OCI-LY1 (cell line): ENCODE results near the gene MRPL14.

Source experiments
- H2AFZ ChIP-seq: fragments of 200-600 bp; sonication (generic), shearing (Covaris generic); 2 replicates; pipeline ENCODE4 v1.6.0; 2014; ENCODE audit warnings: antibody characterized with exemption, mild to moderate bottlenecking, low read length
- H3F3A ChIP-seq: fragments of 200-600 bp; sonication (generic), shearing (Covaris generic); 2 replicates; pipeline ENCODE4 v1.6.0; 2014; ENCODE audit warnings: mild to moderate bottlenecking, antibody characterized with exemption, low read length, moderate library complexity; ENCODE audit not compliant: insufficient read depth
- H3K27ac ChIP-seq: fragments of 200-600 bp; sonication (generic); 2 replicates; pipeline ENCODE4 v1.5.1; 2014; ENCODE audit warnings: low read length, mixed run types, mild to moderate bottlenecking, low read depth; ENCODE audit not compliant: poor library complexity, severe bottlenecking
- H3K27me3 ChIP-seq: fragments of 200-600 bp; sonication (generic); 2 replicates; pipeline ENCODE4 v1.6.0; 2014; ENCODE audit warnings: antibody characterized with exemption, mild to moderate bottlenecking, low read length, moderate library complexity; ENCODE audit not compliant: insufficient read depth
- H3K36me3 ChIP-seq: fragments of 200-600 bp; sonication (generic); 2 replicates; pipeline ENCODE4 v1.6.1; 2014; ENCODE audit warnings: mild to moderate bottlenecking, antibody characterized with exemption, low read length, moderate library complexity, mixed read lengths; ENCODE audit not compliant: insufficient read depth
- H3K4me1 ChIP-seq: fragments of 200-600 bp; sonication (generic); 2 replicates; pipeline ENCODE4 v1.5.1; 2014; ENCODE audit warnings: mild to moderate bottlenecking, low read length, moderate library complexity; ENCODE audit not compliant: insufficient read depth, severe bottlenecking
- H3K4me2 ChIP-seq: fragments of 200-600 bp; sonication (generic), shearing (Covaris generic); 2 replicates; pipeline ENCODE4 v1.6.1; 2014; ENCODE audit warnings: low read length
- H3K4me3 ChIP-seq: fragments of 200-600 bp; sonication (generic); 2 replicates; pipeline ENCODE4 v1.5.1; 2014; ENCODE audit warnings: low read length, low read depth, mild to moderate bottlenecking, mixed read lengths; ENCODE audit not compliant: poor library complexity, severe bottlenecking
- H3K79me2 ChIP-seq: fragments of 200-600 bp; shearing (Covaris generic); 2 replicates; pipeline ENCODE4 v1.6.1; 2016; ENCODE audit warnings: mixed run types, low read length, mixed read lengths; ENCODE audit not compliant: insufficient read depth
- H3K9ac ChIP-seq: fragments of 200-600 bp; sonication (generic), shearing (Covaris generic); 2 replicates; pipeline ENCODE4 v1.6.1; 2014; ENCODE audit warnings: mild to moderate bottlenecking, low read length, mixed read lengths
- H3K9me2 ChIP-seq: fragments of 200-600 bp; sonication (generic), shearing (Covaris generic); 2 replicates; pipeline ENCODE4 v1.6.1; 2014; ENCODE audit warnings: low read depth, mild to moderate bottlenecking, low read length, mixed read lengths
- H3K9me3 ChIP-seq: fragments of 200-600 bp; shearing (Covaris generic); 2 replicates; pipeline ENCODE4 v1.6.1; 2014; ENCODE audit warnings: low read length, mixed read lengths
- H4K20me1 ChIP-seq: fragments of 200-600 bp; sonication (generic), shearing (Covaris generic); 2 replicates; pipeline ENCODE4 v1.6.0; 2016; ENCODE audit warnings: mild to moderate bottlenecking, low read length; ENCODE audit not compliant: insufficient read depth
- CTCF ChIP-seq: fragments of 200-600 bp; sonication (generic), shearing (Covaris generic); IDR thresholded peaks from 2 replicates; pipeline ENCODE4 v1.5.1; 2017; ENCODE audit warnings: mild to moderate bottlenecking, antibody characterized with exemption, low read length, moderate library complexity, mixed read lengths
- EZH2 ChIP-seq: fragments of 200-600 bp; sonication (generic), shearing (Covaris generic); IDR thresholded peaks from 2 replicates; pipeline ENCODE4 v1.8.0; 2017; ENCODE audit warnings: borderline replicate concordance, mixed run types, mild to moderate bottlenecking, antibody characterized with exemption, low read length, moderate library complexity, mixed read lengths

Gene MRPL14

GRCh38 chr6:44078827-44079671, 48.2 kb downstream of the MRPL14 start:
- Histone ChIP-seq H4K20me1 (no peaks in the 10 kb centered on the region), H3K36me3 (no peaks in the 10 kb centered on the region), H2AFZ (no peak overlapping the region), H3K4me2 (peak overlapping the region; percentile 73; the same call in 1 of the 2 replicates), H3K9ac (no peak overlapping the region; the same call in 1 of the 2 replicates), H3F3A (no peaks in the 10 kb centered on the region), H3K9me2 (no peaks in the 10 kb centered on the region), H3K27ac (peak overlapping the region; percentile 76), H3K79me2 (no peaks in the 10 kb centered on the region), H3K4me3 (peak overlapping the region; percentile 62), H3K9me3 (no peaks in the 10 kb centered on the region), H3K4me1 (peaks cover 92% of the 10 kb centered on the region), H3K27me3 (no peaks in the 10 kb centered on the region)
- TF ChIP-seq EZH2 (no peak), CTCF (peak; percentile 82)

GRCh38 chr6:44078219-44078826, 48.9 kb downstream of the MRPL14 start:
- H4K20me1 ChIP-seq = no peaks in the 10 kb centered on the region
- no peaks in the 10 kb centered on the region for H3K27me3 ChIP-seq
- no peaks in the 10 kb centered on the region for H3K9me3 ChIP-seq
- peaks cover 90% of the 10 kb centered on the region for H3K4me1 ChIP-seq
- no peaks in the 10 kb centered on the region for H3K36me3 ChIP-seq
- no peak overlapping the region for H2AFZ ChIP-seq
- H3K27ac ChIP-seq = peak overlapping the region; percentile 76
- H3F3A ChIP-seq = no peaks in the 10 kb centered on the region
- no peaks in the 10 kb centered on the region for H3K9me2 ChIP-seq
- H3K4me3 ChIP-seq = peak overlapping the region; percentile 62
- no peaks in the 10 kb centered on the region for H3K79me2 ChIP-seq
- H3K9ac ChIP-seq = peak overlapping the region; percentile 66; the same call in 1 of the 2 replicates
- peak overlapping the region; percentile 73; the same call in 1 of the 2 replicates for H3K4me2 ChIP-seq
- TF ChIP-seq EZH2 (no peak), CTCF (no peak)

- TF ChIP-seq CTCF = no peak
- no peak for TF ChIP-seq EZH2
- peak overlapping the region; percentile 66; the same call in 1 of the 2 replicates for H3K9ac ChIP-seq
- H3K27ac ChIP-seq = peak overlapping the region; percentile 76
- H3K4me3 ChIP-seq = peak overlapping the region; percentile 62
- H3K9me3 ChIP-seq = no peaks in the 10 kb centered on the region
- H3K36me3 ChIP-seq = no peaks in the 10 kb centered on the region
- H3F3A ChIP-seq = no peaks in the 10 kb centered on the region
- H3K4me1 ChIP-seq = peaks cover 88% of the 10 kb centered on the region
- peak overlapping the region; percentile 73; the same call in 1 of the 2 replicates for H3K4me2 ChIP-seq
- H3K27me3 ChIP-seq = no peaks in the 10 kb centered on the region
- no peaks in the 10 kb centered on the region for H4K20me1 ChIP-seq
- no peaks in the 10 kb centered on the region for H3K79me2 ChIP-seq
- no peaks in the 10 kb centered on the region for H3K9me2 ChIP-seq
- H2AFZ ChIP-seq = no peak overlapping the region
Observed at GRCh38 chr6:44077214-44077946, 49.9 kb downstream of the MRPL14 start.
